Loucy (cell line): ENCODE results near the gene ZNF207.

Experiments
- H2AFZ ChIP-seq: fragments of 200-600 bp; sonication (generic); 2 replicates; pipeline ENCODE4 v1.6.0; 2016; ENCODE audit warnings: antibody characterized with exemption, mild to moderate bottlenecking, low read length, moderate library complexity
- H3F3A ChIP-seq: fragments of 200-600 bp; 2 replicates; pipeline ENCODE4 v1.6.0; 2016; ENCODE audit warnings: antibody characterized with exemption, low read depth, mild to moderate bottlenecking
- H3K27me3 ChIP-seq: fragments of 200-600 bp; sonication (generic); 2 replicates; pipeline ENCODE4 v1.6.1; 2014; ENCODE audit warnings: low read length, mild to moderate bottlenecking; ENCODE audit not compliant: insufficient read depth, poor library complexity, severe bottlenecking
- H3K36me3 ChIP-seq: fragments of 200-600 bp; sonication (generic); 2 replicates; pipeline ENCODE4 v1.6.1; 2016; ENCODE audit warnings: low read length; ENCODE audit not compliant: insufficient read depth
- H3K4me1 ChIP-seq: fragments of 200-600 bp; sonication (generic); 2 replicates; pipeline ENCODE4 v1.5.1; 2014; ENCODE audit warnings: low read length, mild to moderate bottlenecking; ENCODE audit not compliant: insufficient read depth, poor library complexity, severe bottlenecking
- H3K4me2 ChIP-seq: fragments of 200-600 bp; sonication (generic); 2 replicates; pipeline ENCODE4 v1.6.0; 2014; ENCODE audit warnings: antibody characterized with exemption, low read length, low read depth, mild to moderate bottlenecking; ENCODE audit not compliant: poor library complexity, severe bottlenecking
- H3K4me3 ChIP-seq: fragments of 200-600 bp; sonication (generic); 2 replicates; pipeline ENCODE4 v1.5.1; 2014; ENCODE audit warnings: low read length, mild to moderate bottlenecking, mixed read lengths; ENCODE audit not compliant: poor library complexity, severe bottlenecking
- H3K79me2 ChIP-seq: fragments of 200-600 bp; sonication (generic); 2 replicates; pipeline ENCODE4 v1.6.1; 2014; ENCODE audit warnings: low read length; ENCODE audit not compliant: insufficient read depth
- H3K9ac ChIP-seq: fragments of 200-600 bp; sonication (generic); 2 replicates; pipeline ENCODE4 v1.6.0; 2014; ENCODE audit warnings: mild to moderate bottlenecking, low read depth, low read length, moderate library complexity; ENCODE audit not compliant: poor library complexity, severe bottlenecking
- H3K9me2 ChIP-seq: fragments of 200-600 bp; sonication (generic); replicated peaks from 2 replicates; pipeline ENCODE4 v1.6.1; 2016; ENCODE audit warnings: low read depth, low read length, mixed read lengths
- H3K9me3 ChIP-seq: fragments of 200-600 bp; sonication (generic); 2 replicates; pipeline ENCODE4 v1.6.1; 2014; ENCODE audit warnings: mild to moderate bottlenecking, antibody characterized with exemption, low read length, low read depth; ENCODE audit not compliant: insufficient read depth
- H4K20me1 ChIP-seq: fragments of 200-600 bp; sonication (generic); 2 replicates; pipeline ENCODE4 v1.6.0; 2014; ENCODE audit warnings: antibody characterized with exemption, low read length, mild to moderate bottlenecking; ENCODE audit not compliant: insufficient read depth, poor library complexity, severe bottlenecking
- EZH2phosphoT487 ChIP-seq: fragments of 200-600 bp; IDR thresholded peaks from 2 replicates; pipeline ENCODE4 v1.6.1; 2018; ENCODE audit warnings: antibody characterized with exemption, mild to moderate bottlenecking, moderate library complexity, borderline replicate concordance
- TF ChIP-seq, protein P1 (sequence below): fragments of 200-600 bp; sonication (generic); conservative IDR thresholded peaks from 2 replicates; pipeline ENCODE4 v1.5.1; 2014; ENCODE audit warnings: mild to moderate bottlenecking, antibody characterized with exemption, low read length

Gene ZNF207

DNA sequence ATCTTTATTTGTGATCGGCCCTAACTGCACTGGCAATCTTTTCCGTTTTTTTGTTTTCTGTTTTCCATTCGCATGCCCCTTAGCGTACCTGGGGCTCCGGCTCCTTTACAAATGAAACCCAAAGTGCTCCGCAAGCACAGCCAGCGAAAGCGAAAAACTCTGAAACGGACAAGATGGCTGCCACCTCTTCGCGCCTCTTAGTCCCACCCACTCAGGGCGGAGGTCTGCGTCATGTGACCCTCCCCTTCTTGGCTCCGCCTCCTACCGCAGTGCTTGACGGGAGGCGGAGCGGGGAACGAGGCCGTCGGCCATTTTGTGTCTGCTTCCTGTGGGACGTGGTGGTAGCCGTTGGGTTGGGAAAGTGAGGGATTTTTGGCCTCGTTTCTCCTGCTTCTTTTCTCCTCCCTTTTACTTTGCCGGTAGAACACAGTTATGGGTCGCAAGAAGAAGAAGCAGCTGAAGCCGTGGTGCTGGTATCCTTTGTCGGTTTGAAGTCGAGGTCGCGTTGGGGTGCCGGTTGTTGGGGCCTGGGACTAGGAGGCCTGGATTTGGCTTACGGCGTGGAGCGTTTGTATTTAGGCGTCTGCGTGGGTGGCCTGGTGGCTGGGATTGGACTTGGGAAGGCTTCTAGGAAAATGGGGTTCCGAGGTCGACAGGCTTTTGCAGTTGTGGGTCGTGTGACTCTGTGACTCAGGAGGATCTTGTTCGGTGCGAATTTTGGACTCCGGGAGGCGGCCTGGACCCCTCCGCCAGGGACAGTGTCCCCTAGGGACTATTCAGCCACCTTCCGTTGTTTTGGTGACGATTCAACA, at the start of gene ZNF207:
ZNF207 (plus strand) TSS at position 304 of the 812 bp plus-strand sequence; CDS start at position 433, 129 bp downstream.
- Histone ChIP-seq H3K4me1 (peaks cover 38% of the 10 kb centered on the region), H3K36me3 (peaks cover 21% of the 10 kb centered on the region), H3K9me2 (no peaks in the 10 kb centered on the region), H3K9me3 (no peaks in the 10 kb centered on the region), H3K4me2 (peak within 1 kb of the TSS; percentile 78), H2AFZ (peak within 1 kb of the TSS; percentile 90), H3K9ac (peak within 1 kb of the TSS; percentile 98), H4K20me1 (peaks cover 47% of the 10 kb centered on the region), H3K27me3 (peaks cover 6% of the 10 kb centered on the region), H3K79me2 (peaks cover 61% of the 10 kb centered on the region), H3F3A (no peaks in the 10 kb centered on the region), H3K4me3 (peak within 1 kb of the TSS; percentile 93)
- no peak for TF ChIP-seq EZH2phosphoT487
- TF ChIP-seq, protein P1, sequence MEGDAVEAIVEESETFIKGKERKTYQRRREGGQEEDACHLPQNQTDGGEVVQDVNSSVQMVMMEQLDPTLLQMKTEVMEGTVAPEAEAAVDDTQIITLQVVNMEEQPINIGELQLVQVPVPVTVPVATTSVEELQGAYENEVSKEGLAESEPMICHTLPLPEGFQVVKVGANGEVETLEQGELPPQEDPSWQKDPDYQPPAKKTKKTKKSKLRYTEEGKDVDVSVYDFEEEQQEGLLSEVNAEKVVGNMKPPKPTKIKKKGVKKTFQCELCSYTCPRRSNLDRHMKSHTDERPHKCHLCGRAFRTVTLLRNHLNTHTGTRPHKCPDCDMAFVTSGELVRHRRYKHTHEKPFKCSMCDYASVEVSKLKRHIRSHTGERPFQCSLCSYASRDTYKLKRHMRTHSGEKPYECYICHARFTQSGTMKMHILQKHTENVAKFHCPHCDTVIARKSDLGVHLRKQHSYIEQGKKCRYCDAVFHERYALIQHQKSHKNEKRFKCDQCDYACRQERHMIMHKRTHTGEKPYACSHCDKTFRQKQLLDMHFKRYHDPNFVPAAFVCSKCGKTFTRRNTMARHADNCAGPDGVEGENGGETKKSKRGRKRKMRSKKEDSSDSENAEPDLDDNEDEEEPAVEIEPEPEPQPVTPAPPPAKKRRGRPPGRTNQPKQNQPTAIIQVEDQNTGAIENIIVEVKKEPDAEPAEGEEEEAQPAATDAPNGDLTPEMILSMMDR: no peak

DNA sequence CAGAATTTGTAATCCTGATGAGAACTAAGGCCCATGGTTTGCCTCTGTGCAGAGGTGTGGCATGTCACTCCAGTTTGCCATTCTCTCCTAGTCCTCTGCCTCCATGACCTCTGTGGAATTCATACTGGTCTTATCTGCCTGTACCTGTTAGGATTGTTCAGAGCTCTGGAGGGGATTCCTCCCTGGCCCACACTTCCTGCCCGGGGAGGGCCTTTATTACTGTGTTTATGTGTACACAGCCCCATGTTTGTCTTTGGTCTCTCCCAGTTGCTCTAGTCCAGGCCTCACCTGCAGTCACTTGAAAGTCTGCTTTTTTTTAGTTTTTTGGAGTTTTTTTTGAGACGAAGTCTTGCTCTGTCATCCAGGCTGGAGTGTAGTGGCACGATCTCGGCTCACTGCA, 47.9 kb upstream of the ZNF207 start:
- Histone ChIP-seq H3K9me3 (no peaks in the 10 kb centered on the region), H3K36me3 (no peaks in the 10 kb centered on the region), H3K4me2 (no peak overlapping the region), H3K79me2 (no peaks in the 10 kb centered on the region), H2AFZ (no peak overlapping the region), H3K9me2 (no peaks in the 10 kb centered on the region), H4K20me1 (no peaks in the 10 kb centered on the region), H3K4me3 (no peak overlapping the region), H3K4me1 (no peaks in the 10 kb centered on the region), H3F3A (no peaks in the 10 kb centered on the region), H3K9ac (no peak overlapping the region), H3K27me3 (no peaks in the 10 kb centered on the region)
- TF ChIP-seq, protein P1: no peak
- TF ChIP-seq EZH2phosphoT487: no peak

DNA sequence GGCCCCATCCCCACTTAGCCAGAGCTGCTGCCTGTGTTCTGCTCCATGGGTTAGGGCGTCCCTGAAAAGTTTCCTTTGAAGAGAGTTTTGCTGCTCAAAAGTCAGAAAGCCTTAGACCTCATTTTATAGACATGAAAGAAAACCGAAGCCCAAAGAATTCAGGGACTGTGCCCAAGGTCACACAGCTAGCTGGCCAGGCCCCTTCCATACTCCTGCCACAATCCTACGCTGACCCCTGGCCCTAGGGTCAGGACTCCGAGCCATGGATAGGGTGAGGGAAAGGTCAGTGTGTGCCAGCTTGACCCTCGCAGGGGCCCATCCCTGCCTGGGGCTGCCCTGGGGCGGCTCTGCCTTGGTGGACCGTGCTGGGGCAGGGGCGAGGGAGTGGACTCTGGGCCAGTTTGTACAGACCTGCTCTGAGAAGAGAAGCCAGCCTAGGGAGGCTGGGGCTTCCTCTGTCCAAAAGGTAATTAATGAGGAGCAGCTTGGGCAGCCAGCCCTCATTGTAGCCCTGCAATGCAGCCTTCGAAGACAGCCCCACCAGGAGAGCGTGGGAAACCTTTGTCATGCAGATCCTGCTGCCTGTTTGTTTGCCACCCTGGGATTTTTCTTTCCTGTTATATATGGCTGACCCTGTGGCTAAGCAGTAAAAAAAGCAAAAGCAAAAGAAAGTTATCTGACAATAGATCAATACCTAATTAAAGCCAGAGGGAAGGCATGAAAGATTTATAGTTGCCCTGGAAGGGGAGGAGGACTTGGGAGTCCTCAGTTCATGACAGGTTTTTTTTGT, 46.9 kb upstream of the ZNF207 start:
- TF ChIP-seq, protein P1: no peak
- TF ChIP-seq EZH2phosphoT487: no peak
- H3F3A ChIP-seq: no peaks in the 10 kb centered on the region
- no peaks in the 10 kb centered on the region for H3K4me1 ChIP-seq
- no peak overlapping the region for H3K4me3 ChIP-seq
- no peaks in the 10 kb centered on the region for H3K9me2 ChIP-seq
- H4K20me1 ChIP-seq: no peaks in the 10 kb centered on the region
- H3K9ac ChIP-seq: no peak overlapping the region
- H2AFZ ChIP-seq: no peak overlapping the region
- no peak overlapping the region for H3K4me2 ChIP-seq
- H3K27me3 ChIP-seq: no peaks in the 10 kb centered on the region
- no peaks in the 10 kb centered on the region for H3K9me3 ChIP-seq
- H3K36me3 ChIP-seq: no peaks in the 10 kb centered on the region
- H3K79me2 ChIP-seq: no peaks in the 10 kb centered on the region
